GM21447 (cell line): ENCODE results near the gene GDF2.

Experiments used
- ATAC-seq: cut with Tn5 transposase; IDR thresholded peaks from one replicate; pipeline ENCODE4 v1.9.1; 2021; ENCODE audit not compliant: unreplicated experiment

The GDF2 gene

DNA sequence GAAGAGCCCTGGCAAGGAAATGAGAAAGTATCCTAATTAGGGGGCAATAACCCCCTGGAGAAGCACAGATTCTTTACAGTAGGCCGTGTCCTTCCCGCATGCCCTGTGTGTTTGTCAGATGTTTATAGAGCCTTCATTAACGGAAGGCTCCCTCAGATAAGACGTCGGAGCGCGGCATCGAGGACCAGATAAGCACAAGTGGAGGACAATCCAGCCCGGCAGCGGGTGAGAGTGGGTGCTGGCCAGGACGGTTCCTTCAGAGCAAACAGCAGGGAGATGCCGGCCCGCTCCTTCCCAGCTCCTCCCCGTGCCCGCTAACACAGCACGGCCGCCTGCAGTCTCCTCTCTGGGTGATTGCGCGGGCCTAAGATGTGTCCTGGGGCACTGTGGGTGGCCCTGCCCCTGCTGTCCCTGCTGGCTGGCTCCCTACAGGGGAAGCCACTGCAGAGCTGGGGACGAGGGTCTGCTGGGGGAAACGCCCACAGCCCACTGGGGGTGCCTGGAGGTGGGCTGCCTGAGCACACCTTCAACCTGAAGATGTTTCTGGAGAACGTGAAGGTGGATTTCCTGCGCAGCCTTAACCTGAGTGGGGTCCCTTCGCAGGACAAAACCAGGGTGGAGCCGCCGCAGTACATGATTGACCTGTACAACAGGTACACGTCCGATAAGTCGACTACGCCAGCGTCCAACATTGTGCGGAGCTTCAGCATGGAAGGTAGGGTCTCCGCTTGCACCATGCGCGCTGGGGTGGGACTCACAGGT, at the start of gene GDF2:
TSS of gene GDF2 (plus strand) at position 155 of the 762 bp plus-strand sequence. CDS start at position 370, 215 bp downstream.
- no peak for ATAC-seq

DNA sequence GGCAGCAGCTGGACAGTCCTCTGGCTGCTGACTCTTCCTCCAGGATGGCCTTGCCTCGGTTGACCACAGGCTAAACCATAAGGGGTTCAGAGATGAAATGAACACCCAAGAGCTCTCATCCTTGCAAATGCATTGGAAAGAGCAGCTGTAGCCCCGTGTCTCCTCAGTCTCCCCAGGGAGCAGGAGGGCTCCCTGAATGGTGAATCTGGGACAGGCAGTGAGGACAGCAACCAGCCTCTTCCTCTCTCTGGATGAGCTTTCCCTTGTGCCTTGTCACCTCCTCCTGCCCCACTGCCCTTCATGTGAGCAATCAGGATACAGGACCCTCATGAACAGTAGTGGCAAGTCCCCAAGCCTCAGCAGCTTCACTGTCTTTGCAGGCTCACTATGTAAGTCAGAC, 46.2 kb upstream of the GDF2 start:
- no peak for ATAC-seq

DNA sequence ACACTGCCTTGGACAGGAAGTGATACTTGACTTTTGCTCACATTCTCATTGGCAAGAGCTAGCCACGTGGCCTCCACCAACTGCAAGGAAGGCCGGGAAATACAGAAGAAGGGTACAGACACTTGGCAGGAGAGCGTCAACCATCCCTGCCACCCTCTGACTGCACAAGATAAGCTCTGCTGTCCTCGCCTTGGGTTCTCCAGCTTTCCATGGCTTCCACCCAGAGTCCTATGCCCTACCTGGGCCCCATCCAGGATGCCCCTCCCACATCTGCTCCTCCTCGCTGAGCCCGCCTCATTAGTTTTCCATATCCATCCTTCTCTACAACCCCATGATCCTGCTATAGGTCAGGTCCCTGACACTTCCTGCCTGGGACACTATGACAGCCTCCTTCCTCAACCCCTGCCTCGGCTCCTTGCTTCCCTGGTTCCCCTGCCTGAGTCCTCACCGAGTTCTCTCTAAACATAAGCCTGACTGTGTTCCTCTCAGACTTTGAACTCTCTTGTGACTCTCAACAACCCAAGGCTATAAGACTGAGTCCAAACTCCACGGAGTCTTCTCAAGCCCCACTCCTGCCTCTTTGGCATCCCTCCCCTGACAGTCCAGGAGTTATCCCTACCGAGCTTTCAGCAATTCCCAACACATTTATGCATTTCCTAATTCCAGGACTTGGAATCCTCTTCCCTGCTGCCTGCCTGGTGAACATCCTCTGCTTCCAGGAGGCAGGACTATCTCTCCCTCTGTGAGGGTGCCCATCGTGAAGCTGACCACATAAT, 45.5 kb upstream of the GDF2 start:
- ATAC-seq, result no peak

DNA sequence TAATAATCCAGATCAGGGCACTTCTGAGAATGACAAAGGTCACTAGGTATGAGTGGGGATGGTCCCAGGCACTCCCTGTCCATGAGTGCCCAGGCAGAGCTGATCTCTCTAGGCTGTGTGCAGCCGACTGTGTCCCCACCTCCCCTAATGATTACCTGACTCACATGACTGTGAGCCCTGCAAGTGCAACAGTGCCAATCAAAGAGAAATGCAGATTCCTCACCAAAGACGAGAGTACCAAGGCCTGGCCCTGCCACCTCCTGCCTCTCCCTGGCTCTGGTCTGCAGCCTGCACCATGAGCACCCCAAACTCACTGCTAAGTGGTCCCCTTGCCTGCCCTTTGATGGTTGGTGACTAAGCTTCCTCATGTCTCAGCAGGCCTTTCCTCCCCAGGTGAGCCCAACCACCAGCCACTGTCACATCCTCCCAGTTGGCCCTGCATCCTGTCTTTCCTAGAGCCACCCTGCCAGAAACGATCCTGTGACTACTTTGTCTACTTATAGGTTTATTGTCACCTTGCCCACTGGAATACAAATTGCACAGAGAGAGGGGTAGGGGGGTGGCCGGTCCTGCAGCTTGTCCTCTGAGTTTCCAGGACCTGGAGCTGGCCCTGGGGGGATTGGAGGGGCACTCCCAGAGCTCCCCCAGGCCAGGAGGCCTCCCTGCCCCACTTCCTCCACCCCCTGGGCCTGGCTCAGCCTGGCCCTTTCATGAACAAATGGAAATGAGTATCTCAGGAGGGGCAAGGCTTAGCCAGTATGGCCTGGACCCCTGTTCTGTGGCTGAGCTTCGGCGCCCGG, 44.7 kb upstream of the GDF2 start:
- no peak for ATAC-seq

DNA sequence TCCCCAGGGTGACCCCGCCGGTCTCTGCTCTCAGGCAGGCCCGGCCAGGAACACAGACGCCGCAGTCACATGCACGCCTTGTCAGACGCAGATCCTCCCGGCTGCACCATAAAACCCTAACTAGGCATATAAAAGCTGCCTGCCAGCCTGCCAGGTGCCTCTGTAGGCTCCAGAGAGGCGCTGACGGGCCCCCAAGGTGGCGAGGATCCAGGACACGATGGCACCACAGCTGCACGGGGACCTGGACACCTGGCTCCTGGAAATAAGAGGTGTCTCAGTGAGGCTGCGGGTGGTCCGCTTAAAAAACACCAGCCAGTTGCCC, 44.1 kb upstream of the GDF2 start:
- ATAC-seq, result no peak

DNA sequence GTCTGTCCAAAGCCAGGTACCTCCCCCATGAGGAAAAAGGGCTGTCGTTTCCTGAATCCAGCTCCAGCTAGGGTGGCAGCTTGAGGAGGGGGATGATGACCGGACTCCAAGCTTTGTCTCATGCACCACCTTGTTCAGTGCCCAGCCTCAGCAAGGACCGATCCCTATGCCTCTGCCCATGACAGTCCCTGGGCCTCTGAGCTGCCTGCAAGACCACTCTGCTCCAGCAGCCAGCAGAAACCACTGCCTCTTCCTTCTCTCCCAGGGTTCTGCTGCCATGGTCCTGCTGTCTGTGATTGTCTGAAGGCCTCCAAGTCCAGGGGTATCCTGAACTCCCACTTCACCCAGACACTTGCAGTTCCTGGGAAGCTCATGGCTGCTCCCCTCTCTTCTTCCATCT, 43.5 kb upstream of the GDF2 start:
- ATAC-seq, result no peak

DNA sequence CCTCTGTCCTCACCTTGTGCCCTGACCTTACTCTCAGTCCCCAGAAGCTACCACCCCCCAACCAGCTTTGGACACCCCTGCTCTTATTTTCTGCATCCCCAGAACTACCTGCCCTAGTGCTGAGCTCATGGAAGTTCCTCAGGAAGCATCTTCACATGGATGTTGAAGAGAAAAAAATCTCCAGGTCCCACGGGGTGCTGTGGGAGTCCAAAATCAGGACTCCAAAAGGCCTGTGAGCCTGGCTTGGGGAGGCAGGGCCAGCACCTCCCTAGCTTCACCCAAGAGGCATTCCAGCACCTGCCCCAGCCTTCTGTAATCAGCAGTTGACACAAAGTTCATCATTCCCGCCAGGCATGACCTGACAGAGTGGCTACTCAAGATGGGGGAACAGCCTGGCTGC, 43.0 kb upstream of the GDF2 start:
- ATAC-seq, result no peak

DNA sequence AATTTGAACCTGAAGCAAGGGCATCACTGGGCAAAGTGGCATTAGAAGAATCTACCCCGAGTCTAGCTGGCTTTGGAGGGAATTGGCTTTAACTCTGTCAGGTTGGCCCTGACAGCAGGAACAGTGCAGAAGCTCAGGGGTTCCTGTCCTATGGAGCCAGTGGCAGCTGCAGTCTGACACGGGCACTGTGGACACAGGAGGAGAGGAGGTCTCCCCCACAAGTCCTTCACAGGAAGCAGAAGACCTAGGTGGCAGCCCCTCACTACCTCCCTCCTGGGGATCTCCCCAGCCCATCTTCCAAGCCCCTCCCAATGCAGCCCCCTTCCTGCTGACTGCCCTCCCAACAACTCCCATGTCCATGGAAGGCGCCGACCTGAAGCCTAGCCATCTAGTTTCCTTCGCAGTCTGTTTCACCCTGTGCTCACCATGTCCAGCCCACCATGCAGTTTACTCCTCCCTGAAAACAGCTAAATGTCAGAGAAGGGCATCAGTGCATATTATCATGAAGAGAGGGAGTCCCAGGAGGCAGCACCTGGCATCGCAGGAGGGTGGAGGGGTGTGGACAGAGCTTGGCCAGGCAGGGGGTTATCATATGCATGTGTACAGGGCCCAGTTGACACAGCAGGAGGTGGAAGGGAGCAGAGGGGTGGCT, 40.1 kb upstream of the GDF2 start:
- no peak for ATAC-seq

DNA sequence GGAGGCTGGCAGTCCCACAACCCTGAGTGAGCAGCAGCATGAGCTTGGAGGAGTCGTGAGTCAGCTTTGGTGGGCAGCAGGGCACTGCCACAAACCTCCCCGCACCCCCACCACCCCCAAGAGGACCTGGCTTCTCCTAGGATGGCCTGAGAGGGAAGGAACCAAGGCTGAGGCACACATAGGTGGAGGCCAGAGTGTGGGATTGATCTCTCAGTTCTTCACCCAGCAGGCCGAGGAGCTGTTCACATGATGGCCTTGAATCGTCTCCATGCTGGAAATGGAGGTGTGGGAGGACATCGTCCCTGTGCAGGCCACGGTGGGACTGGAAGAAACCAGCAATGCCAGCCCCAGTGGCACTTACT, 39.6 kb upstream of the GDF2 start:
- ATAC-seq, result no peak

DNA sequence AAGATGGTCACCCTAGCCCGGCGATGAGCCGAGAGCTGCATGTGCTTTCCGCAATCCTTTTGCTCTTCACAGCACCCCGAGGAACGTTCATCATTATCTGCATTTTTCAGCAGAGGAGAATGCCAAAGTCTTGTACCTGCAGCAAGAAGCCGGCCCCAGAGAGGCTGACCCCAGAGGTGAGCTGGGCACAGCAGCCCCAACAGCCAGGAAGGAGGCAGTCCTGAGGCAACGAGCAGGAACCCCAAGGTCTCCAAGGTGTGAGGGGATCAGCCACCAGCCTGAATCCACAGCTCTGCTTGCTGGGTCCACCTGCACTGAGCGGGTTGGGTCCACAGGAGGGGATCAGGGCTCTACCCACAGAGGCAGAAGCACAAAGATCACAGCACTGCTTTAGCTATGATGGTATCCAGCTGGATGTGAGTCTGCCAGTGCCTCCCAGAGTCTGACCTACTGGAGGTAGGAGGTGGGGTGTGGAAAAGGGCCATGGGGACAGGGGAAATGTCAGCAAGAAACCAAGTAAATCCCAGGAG, 39.1 kb upstream of the GDF2 start:
- no peak for ATAC-seq

DNA sequence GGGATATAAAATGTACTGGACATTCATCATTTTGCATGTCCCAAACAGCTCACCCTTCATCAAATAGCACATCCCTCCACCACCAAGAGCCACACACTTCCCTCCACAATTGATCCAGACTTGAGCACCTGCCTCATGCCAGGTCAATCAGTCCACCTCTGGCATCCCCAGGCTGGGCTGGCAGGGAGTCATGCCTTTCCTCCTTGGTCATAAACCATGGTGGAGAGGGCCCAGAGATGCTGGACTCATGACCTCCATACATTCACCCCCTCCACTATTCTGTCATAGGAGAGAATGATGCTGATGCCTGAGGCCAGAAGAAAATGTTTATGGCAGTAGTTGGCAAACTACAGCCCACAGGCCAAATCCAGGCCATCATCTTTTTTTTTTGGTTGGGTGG, 38.4 kb upstream of the GDF2 start:
- ATAC-seq, result no peak

DNA sequence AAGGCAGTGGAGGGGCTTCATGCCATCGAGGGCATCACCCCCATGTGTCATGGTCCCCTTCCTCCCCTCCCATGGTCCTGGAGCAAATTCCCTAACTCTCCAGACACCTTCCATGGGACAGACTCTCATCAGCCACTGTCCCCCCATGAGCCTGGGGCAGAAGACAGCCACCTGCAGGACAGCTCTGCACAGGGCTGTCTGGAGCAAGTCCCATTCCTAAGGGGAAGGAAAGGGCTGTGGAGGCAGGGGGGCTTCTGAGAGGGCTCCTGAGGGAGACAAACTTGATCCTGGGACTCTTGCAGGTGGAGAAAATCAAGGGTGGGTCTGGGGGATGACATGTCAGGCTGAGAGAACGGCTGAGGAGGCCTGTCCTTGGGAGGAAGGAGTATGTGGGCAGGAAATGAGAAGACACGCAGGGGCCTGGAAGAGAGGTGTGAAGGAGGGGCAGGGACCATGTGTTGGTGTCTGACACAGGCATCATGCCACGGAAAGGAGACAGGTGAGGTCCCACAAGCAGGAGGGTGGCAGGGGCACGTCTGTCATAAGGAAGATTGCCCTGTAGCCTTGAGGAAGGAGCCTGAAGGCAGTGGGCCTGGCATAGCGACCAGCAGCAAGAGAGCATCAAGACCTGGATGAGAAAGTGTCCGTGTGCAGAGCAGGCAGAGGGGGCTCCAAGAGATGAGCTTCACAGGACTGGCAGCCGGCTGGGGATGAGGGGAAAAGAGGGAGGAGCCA, 36.7 kb upstream of the GDF2 start:
- no peak for ATAC-seq

DNA sequence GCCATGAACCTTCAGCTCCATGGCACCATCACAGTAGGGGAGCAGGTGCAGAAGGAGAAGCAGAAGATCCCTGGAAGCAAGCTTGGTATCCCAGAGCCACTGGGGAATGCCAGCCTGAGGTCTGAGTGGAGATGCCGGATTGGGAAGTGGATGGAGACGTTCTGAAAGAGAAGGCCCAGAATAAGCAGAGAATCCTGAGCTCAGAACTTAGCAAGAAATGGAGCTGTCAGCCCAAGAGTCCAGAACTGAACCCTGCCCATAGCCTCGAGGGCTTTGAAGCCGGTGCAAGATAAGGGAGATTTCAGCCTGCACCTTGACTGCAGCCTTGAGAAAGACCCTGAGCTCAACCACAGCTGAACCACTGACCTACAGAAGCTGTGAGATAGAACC, 36.1 kb upstream of the GDF2 start:
- ATAC-seq, result no peak

DNA sequence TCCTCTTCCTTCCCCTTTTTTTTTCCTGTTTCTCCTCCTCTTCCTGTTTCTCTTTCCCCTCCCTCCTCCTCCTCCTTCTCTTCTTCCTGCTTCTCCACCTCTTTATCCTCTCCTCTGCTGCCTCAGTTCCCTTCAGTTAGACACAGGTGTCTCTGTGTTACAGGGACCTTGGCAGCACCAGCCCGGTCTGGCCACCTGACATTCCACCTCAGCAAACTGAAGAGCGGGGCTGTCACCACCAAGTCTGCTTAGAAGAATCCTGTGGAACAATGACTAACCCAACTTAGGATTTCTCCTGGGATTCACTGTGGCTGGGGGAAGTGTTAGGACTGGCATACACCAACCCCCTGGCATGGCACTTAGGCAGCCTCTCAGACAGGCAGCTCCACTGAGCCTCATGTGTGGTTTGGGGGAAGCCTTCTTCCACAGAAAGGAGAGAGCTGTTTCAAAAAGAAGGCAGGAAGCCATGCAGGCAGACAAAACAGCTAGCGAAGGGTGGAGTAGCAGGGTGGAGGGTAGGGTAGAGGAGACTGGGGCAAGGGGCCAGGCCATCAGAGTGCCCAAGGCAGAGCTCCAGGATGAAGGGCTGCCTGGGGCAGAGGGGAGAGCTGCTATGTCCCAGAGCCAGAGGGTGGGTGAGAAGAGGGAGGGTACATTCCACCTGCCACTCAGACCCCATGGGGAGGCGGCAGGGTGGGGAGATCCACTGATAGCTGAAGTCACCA, 35.5 kb upstream of the GDF2 start:
- ATAC-seq, result no peak

DNA sequence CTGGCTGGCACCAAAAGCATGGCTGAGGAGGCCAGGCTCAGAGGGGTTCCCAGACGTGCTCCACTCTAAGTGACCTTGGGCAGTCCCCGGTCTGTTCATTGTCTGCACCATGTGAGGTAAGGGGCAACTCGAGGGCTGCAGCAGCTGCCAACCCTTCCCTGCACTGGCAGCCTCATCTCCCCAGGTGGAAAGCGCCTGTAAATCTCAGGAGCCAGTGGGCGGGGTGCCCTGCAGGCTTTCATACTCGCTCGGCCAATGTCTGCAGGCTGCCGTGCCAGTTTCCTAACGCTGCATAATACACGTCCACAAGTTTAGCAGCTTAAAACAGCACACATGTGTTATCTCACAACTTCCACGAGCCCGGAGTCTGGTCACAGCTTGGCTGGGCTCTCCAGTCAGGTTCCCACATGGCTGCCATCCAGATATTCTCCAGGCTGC, 34.9 kb upstream of the GDF2 start:
- no peak for ATAC-seq

DNA sequence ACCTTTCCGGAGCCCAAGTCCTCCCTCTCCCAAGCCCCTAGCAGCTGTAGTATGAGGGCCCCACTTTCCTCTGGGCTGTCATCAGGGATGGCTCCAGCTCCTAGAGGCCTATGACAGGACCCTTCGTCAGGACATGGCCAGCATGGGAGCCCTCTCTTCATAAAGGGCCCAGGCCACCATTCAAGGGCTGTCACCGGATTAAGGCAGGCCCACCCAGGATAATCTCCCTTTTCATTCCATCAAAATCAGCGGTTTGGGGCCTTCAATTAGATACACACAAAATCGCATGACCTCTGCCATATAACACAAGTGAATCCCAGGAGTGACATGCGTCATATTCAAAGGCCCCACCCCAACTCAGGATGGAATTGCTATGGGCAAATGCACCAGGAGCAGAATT, 34.4 kb upstream of the GDF2 start:
- ATAC-seq, result no peak

DNA sequence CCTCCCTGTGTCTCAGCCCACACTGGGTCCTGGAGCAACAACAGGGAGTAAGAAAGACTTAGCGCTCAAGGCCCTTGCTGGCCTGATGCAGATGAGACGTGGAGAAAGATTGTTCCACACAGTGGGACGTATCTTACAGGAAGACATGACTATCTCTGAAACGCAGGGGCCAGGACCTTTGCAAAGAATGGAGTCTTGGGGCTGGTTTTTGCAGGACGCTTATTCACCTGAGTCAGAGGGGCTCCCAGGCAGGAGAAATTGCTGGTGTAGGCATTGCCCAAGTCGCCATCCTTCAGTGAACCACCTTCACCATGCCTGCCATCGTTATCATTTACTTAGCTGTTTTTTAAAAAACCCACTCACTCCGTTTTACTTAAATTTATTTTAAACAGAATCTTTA, 34.0 kb upstream of the GDF2 start:
- no peak for ATAC-seq

DNA sequence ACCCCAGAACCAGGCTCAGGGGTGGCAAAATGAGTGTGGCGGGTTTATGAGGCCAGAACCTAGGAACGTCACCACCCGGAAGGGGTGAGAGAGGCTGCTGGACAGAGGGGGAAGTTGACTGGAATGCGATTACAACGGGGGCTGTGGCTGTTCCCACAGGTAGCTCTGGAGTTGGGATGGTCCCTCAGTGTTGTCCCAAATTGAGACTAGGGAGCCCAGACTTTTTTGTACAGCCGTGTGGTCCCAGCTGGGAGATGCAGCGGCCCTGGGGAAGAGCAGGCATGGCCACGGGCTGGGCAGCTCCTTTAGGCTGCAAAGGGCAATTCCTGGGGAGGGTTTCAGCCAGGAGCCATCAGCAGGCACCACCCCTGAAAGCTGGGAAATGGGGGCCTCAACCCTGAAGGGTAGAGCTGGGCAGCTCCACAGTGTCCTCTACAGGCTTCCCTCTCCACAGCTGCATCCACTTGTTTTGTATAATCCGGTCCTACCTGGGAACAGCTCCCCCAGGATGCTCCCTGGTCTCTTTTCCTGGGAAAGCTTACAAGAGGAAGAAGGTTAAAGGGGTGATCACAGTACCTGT, 33.2 kb upstream of the GDF2 start:
- ATAC-seq, result no peak

DNA sequence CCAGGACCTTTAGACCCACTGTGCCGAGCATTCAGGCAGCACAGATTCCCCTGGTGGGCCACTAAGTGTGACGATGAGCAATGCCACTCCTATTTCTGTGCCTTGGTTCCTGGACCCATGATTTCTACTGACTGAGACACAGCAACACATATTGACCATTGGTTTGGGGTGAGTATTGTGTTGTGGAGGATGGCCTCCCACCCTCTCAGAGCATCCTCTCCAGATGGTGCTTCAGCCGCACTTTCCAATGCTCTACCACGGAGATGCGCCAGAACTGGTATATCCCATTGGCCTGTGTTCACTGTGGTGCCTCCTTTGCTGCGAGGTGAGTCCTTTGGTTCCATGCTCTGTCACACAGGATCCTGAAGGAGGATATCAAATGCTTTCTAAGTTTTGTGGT, 32.3 kb upstream of the GDF2 start:
- ATAC-seq, result no peak

DNA sequence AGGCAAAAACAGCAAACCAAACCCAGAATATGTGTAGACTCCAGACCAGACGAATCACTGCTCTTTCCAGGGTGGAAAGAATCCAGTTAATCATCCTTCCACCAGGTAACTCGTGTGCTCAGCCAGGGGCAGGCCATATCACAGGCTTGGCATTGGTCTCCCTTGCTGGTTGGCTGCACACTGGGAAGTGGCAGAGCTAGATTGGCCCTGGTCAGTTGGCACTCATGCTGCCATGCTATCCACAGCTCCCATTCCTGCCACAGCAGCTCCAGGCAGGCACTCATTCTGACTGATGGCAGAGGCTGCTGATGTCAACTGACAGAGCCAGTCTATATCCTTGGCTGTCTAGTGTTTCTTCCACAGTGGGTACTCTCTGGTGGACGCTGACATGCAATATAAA, 31.9 kb upstream of the GDF2 start:
- no peak for ATAC-seq
